GM21360 (cell line): ENCODE results near the gene ATG9B.
"Not testable (repeated sequence)": the region's sequence is repeated elsewhere in the genome, so short reads cannot be mapped to it uniquely, and the experiment has no call there.

ENCODE experiments used
- ATAC-seq: cut with Tn5 transposase; IDR thresholded peaks from one replicate; pipeline ENCODE4 v1.9.1; 2021; ENCODE audit warnings: mild to moderate bottlenecking, moderate library complexity; ENCODE audit not compliant: unreplicated experiment

ATG9B gene

DNA sequence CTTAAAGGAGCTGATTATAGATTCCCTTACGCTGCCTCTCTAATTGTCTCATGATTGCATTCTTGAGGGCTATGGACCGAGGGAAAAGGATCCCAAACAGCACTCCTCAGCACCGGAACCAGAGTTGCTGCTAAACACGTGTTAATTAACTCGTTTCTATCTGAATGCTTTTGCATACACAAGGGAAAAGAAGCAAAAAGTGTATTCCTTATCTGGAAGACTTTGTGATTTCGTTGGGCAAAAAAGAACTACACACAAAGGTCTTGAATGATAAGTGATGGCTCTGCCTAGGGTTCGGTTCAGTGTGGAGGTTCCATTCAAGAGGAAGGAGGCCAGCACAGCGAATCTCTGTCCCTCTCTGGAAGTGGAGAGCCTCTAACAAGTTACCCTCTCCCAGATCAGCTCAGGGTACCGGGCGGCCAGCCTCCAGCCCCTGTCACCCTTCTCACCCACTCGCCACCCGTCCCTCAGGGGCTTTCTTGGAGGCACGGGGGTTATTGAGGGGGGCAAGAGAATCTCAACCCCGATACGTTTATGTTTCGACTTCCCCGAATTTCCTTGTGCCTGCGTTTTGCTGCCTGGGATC, 34.6 kb upstream of the ATG9B start:
- no peak for ATAC-seq

DNA sequence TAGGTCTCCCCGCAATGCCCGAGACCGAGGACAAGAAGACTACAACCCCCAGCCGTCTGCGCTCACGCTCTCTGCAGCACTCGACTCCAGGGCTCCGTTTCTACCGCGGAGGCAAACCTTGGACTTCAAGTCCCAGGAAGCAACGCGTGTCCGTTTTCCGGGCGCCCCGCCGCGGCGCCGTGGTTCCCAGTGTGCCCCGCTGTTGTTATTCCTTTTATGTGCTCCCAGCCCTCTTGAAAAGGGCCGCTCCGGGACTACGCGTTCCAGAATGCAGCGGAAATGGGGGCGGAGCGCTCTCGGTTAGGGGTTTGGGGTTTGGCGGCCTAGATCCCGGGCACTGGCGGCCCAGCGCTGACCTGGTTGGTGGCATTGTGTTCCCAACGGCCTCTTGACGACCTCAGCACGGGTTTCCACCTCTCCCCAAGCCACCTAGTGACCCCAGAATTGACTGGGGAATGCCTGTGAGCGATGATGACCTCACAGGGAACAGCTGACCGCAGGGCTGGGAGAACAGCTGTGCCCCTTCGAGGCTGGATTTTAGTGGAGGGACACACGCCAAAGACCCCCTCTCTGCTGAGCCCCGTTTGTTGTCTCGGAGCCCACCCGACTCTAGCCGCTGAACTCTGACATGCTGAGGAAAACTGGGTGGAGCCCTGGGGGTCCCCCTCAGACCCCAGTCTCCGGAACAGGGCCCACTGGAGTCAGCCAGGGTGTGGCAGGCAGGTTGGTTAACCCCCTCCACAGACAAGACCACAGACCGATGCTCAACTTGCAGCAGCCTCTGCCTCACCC, 33.9 kb upstream of the ATG9B start:
- peak; percentile 83 for ATAC-seq

DNA sequence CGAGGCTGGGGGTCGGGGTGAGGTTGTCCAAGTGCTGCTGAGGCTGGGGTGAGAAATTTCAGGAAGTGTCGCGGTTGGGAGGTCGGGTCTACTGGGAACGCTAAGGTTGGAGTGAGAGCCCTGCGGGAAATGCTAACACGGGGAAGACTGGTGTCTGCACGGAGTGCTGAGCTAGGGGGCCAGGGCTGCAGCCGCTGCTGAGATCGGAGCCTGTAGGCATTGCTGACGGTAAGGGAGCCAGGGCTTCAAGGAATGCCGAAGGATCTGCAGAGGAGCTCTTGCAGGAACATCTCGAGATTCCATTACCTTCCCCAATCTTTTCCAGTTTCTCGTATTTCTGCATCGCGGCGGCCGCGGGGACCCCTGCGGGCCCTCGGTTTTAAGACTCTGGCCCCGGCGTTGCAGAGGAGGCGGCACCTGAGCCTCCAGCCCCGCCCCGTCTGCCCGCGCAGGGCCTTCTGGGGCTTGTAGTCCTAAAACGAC, 33.3 kb upstream of the ATG9B start, which contains the start of gene CDK5:
Gene CDK5 (minus strand): TSS at position 392 of the 483 bp plus-strand sequence. CDS start 49 bp downstream, at position 343.
- peak; percentile 8 for ATAC-seq

DNA sequence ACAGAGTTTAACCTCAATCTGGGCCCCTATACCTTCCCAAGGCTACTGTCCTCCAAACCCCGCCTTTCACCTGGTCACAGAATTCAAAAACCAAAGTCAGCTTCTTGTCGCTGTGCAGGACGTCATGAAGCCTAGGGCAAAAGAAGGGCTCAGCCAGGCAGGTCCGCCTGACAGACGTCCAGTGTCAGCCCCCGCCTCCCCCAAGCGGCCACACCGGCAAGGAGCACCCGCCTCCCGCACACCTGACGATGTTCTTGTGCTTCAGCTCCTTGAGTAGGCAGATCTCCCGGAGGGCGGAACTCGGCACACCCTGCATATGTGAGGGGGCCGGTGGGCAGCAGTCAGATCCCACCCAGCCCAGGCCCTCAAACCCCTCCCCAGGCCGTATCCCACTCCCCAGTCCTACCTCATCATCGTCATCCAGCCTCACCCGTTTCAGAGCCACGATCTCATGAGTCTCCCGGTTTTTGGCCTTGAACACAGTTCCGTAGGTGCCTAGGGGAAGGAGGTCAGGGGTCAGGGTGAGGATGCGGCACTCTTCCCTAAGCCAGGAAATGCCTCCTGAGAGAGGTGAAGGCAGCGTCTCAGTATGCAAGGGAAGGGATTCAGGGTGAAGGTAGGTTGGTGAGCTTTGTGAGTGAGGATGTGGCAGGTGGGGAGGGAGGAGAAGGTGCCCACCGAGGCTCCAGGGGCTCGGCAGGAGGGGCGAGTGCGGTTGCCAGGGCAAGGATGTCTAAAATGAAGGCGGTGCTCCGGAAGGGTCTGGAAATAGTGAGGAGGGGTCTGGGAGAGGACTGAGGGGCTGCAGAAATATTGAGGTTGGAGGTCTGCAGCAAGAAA, 32.6 kb upstream of the ATG9B start:
- ATAC-seq = no peak

DNA sequence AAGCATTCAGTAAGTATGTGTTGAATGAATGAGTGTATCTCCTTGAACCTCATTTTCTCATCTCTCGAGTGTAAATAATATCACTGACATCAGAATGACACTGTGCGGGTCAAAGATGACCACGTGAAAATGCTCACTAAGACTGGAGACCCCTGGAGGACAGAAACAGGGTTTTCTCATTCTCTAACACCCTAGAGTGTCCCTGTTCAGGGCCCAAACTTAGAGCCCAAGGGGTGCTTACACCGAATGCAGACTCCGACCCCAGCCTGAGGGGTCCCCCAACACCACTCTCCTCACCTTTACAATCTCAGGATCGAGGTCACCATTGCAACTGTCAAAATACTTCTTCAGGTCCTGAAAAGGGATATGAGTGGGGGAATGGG, 32.0 kb upstream of the ATG9B start:
- no peak for ATAC-seq

DNA sequence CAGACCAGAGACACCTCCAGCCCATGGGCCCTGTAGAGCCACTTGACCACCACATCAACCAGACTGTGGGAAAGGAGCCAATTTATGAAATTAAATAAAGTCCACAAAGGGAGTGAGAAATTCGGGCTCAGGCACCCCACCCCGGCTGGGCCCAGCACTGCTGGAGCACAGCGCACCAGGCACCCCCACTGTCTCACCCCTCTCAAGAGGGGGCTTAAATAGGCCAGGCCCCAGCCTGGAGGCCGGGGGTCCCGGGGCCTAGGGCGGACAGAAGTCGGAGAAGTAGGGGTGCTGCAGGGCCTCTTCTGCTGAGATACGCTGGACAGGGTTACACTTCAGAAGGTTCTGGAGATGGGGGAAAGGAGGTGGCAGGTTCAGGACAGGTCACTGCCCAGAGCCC, 29.5 kb upstream of the ATG9B start:
- ATAC-seq = no peak

DNA sequence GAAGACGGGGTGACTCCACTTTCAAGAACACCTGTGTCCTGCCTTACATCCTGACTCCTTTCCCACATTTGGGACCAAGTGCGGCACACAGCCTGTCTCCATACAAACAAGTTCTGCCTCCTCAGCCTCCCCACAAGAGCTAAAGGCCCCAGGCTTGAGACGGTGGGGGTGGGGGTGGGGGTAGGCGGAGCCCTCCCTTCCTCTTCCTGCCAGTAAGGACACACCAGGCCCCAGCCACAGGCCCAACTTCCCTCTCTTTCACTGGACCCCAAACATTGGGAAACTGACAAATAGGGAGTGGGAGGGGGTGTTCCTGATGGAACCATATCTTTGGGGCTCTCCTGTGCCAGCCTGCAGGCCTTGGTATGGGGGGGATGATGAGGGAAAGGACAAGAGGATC, 28.8 kb upstream of the ATG9B start:
- no peak for ATAC-seq

DNA sequence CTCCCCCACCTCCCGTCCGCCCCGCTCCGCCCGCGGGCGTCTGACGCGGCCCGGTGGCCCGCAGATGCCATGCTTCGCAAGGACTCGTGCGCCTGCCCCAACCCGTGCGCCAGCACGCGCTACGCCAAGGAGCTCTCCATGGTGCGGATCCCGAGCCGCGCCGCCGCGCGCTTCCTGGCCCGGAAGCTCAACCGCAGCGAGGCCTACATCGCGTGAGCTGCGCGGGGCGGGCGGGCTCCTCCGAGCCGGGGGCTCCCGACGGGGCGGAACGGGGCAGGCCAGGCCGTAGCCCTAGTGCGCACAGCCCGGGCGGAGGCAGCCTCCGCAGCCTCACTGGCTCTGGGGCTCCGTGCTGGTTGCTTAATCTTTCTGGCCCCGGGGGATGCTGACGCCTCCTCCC, 26.8 kb upstream of the ATG9B start:
- ATAC-seq = no peak

DNA sequence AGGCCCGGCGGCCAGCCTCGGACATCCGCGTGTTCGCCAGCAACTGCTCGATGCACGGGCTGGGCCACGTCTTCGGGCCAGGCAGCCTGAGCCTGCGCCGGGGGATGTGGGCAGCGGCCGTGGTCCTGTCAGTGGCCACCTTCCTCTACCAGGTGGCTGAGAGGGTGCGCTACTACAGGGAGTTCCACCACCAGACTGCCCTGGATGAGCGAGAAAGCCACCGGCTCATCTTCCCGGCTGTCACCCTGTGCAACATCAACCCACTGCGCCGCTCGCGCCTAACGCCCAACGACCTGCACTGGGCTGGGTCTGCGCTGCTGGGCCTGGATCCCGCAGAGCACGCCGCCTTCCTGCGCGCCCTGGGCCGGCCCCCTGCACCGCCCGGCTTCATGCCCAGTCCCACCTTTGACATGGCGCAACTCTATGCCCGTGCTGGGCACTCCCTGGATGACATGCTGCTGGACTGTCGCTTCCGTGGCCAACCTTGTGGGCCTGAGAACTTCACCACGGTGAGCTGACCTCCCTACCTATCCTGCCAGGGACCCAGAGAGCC, 24.7 kb upstream of the ATG9B start:
- no peak for ATAC-seq

DNA sequence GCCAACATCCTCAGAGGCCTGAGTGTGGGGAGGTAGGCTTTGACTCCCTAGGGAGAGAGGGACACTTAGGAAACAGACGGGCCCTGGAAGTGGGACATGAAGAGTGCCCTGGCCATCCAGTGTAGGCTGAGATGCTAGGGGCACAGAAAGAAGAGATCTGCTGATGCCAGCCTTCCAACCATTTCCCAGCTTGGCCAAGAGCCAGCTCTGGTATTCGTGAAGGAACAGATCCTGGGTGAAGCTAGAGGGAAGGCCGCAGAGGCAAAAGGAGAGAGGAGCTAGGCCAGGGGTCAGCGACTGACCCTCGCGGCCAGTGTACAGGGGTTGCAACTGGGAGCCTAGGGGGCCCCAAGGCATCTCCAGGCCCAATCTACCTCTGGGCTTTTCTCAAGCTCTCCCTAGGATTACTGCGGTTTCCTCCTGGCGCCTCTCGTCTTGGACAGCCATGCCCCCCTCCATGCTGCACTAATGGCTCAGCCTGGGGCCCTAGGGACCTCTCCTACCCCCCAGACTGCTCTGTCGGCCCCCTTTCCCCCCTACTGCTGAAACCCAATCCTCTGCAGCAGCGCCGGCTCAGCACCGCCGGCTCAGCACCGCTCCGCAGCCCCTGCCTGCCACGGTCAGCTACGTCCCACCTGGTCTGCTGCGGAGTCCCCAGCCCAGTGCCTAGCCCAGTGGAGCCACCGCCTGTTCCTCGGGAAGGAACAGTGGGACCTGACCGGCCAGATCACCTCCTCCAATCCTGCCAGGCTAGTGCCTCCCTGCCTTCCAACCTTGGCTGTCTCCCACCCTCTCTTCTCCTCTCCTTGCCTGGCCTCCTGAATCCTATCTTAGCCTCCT, 23.9 kb upstream of the ATG9B start, which contains the start of gene ASIC3:
Gene ASIC3 (plus strand): TSS at position 556 of the 840 bp plus-strand sequence. CDS start 355 bp downstream, outside the sequence.
- ATAC-seq = no peak

DNA sequence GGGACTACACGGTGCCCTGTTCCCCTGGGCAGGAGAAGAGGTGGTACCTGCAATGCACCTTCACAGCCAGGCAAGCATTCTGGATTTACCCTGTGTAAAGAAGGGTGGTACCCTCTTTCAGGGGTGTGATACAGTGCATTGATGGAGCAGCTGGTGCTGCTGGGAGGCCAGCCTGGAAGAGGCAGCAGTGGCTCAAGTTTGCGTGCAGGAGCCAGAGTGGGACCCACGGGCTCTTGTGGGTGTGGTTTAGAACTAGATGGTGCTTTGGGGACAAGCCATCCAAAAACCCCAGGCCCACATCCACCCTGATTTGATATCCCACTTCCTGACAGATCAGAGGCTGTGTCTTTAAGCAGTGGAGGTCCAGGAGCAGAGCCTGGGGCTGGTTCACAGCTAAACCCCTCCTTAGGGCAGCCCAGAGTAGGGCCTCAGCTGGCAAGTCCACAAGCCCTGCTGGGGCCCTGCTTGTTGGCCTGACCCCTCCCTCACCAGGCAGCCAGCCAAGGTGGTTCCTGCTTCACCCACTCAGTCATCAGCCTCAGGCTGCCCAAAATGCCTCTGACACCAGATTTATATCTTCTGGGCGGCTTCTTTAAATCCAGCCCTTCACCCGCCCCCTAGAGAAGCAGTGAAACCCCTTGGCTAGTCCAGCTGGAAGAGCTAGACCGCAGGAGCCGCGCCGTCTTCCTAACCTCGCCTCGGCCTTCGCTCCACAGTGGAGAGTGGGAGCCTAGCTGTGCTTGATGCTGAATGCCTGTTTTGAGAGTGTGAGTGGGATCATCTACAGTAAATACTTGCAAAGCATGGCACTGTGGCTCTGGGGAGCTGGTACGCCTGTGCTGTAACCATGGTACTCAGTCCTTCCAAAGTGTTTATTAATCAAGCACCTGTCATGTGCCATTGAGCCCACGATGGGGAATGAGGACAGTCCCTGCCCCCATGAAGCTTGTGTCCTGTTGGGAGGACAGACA, 22.6 kb upstream of the ATG9B start:
- no peak for ATAC-seq

DNA sequence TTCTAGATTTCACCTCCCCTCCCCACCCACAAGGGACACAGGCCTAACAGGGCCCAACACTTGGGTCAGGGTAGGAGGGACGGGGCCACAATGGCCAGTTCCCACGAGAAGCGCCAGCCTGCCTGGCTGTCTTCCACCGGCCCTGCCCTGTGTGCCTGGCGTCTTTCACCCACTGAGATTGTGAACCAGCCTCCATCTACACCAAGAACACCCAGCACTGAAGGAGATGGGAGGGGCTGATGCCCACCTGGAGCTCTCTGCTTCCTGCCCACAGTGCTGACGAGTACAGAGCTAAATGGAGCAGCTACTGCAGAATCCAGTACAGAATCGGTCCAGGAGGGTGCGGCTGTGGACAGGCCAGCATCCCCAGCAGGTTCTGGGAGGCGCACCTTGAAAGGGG, 21.7 kb upstream of the ATG9B start:
- no peak for ATAC-seq

DNA sequence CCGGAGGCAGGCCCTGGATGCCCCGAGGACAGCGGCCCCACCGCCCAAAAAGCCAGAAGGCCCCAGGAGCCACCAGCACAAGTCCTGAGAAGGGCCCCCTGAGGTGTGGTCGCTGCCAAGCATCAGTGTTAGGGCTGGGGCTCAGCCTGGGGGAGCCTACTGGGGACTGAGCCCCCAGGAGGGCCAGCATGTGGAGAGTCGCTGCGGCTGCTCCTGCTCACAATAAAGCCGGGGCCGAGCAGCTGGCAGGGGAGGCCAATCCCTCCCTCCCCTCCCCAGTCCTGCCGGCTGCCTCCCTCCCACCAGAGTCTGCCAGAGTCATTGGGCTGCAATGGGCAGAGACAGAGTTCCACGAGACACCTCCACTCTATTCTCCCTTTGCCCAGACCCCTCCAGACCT, 21.0 kb upstream of the ATG9B start:
- ATAC-seq = no peak

DNA sequence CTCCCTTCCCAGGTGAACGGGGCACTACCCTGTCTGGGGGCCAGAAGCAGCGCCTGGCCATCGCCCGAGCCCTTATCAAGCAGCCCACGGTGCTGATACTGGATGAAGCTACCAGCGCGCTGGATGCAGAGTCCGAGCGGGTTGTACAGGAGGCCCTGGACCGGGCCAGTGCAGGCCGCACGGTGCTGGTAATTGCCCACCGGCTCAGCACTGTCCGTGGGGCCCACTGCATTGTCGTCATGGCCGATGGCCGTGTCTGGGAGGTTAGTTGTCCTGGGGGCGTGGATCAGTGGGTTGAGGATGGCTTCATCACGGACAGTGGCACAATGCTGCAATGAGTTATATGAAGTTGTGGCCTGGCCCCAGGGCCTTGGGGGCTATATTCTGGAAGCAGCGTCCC, 19.7 kb upstream of the ATG9B start:
- ATAC-seq = no peak

DNA sequence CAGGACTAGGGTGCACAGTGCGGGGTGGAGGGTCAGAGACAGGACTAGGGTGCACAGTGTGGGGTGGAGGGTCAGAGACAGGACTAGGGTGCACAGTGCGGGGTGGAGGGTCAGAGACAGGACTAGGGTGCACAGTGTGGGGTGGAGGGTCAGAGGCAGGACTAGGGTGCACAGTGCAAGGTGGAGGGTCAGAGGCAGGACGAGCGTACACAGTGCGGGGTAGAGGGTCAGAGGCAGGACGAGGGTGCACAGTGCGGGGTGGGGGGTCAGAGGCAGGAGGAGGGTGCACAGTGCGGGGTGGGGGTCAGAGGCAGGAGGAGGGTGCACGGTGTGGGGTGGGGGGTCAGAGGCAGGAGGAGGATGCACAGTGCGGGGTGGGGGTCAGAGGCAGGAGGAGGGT, 19.2 kb upstream of the ATG9B start:
- ATAC-seq = not testable (repeated sequence)

DNA sequence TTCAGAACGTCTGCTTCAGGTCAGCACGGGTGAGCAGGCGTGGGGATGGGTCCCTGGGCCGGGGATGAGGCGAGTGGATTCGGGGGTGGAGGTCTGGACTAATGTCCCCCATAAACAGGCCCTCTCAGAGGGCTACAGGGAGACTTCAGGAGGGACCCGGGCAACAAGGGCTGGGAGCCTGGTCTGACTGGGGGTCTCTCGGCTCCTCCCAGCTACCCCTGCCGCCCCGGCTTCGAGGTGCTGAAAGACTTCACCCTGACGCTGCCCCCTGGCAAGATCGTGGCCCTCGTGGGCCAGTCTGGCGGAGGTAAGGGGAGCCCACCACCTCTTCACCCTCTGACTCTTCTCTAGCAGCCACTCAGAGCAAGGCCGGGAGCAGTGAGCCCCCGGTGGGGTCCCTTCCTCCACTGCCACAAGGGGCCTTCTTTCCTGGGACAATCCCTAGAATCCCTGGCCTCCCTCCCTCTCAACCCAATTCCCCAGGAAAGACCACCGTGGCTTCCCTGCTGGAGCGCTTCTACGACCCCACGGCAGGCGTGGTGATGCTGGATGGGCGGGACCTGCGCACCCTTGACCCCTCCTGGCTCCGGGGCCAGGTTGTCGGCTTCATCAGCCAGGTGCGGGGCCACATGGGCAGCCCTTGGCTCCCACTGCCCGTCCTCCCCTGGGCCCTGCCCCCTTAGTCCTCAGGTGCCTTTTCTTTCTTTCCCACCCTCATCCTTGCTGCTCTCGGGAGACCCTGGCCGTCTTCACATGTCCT, 16.5 kb upstream of the ATG9B start:
- ATAC-seq = no peak

DNA sequence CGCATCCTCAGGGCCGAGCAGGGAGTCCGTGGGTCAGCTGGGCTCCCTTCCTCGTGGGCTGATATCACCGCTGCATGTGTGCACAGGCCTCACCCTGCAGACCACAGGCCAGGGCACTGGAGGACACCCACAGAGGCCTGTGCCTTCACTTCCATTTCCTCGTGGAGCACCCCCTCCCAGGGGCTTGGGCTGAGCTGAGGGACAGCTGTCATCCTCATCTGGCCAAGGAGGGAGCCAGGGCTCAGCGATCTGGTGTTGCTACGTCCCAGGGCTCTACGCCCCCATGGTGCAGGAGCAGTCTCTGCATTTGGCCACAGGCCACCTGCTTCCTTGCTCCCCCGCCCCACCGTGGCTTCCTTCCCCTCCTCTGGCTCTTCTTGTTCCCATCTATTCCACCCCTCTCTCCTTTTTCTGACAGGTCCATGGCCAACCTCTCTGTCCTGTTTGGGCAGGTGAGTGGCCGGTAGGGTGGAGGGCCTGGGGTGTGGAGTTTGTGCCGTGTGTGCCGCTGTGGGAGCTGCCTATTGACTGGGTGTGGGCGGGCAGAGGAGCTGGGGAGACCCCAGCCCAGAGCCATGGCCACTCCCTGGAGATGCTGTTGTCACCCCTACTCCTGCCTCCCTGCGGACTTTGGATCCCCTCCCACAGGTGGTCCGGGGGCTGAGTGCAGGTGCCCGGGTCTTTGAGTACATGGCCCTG, 15.7 kb upstream of the ATG9B start:
- ATAC-seq = no peak
